MM.1S (cell line): Measurements from ENCODE around the gene NPHP1.

Source experiments
- DNase-seq: peaks from one replicate; pipeline ENCODE4 v3.0.0-alpha.2; 2015
- H2AFZ ChIP-seq: fragments of 300-600 bp; sonication (generic); 2 replicates; pipeline ENCODE4 v1.6.0; 2016; ENCODE audit warnings: antibody characterized with exemption, low read length
- H3F3A ChIP-seq: fragments of 300-600 bp; sonication (generic); 2 replicates; pipeline ENCODE4 v1.6.1; 2016; ENCODE audit warnings: mild to moderate bottlenecking, antibody characterized with exemption, low read length, moderate library complexity, mixed read lengths; ENCODE audit not compliant: insufficient read depth
- H3K27ac ChIP-seq: fragments of 300-600 bp; sonication (generic); 2 replicates; pipeline ENCODE4 v1.5.1; 2016; ENCODE audit warnings: mild to moderate bottlenecking, low read length
- H3K27me3 ChIP-seq: fragments of 300-600 bp; sonication (generic); replicated peaks from 2 replicates; pipeline ENCODE4 v1.6.0; 2016; ENCODE audit warnings: low read length; ENCODE audit not compliant: insufficient read depth
- H3K36me3 ChIP-seq: fragments of 300-600 bp; sonication (generic); replicated peaks from 2 replicates; pipeline ENCODE4 v1.6.1; 2016; ENCODE audit warnings: mild to moderate bottlenecking, low read length, mixed read lengths; ENCODE audit not compliant: insufficient read depth
- H3K4me1 ChIP-seq: fragments of 300-600 bp; sonication (generic); 2 replicates; pipeline ENCODE4 v1.6.1; 2016; ENCODE audit warnings: low read length, mixed read lengths
- H3K4me2 ChIP-seq: fragments of 300-600 bp; sonication (generic); 2 replicates; pipeline ENCODE4 v1.6.0; 2016; ENCODE audit warnings: low read depth, low read length
- H3K4me3 ChIP-seq: fragments of 300-600 bp; sonication (generic); 2 replicates; pipeline ENCODE4 v1.5.1; 2016; ENCODE audit warnings: low read length, mixed read lengths
- H3K79me2 ChIP-seq: fragments of 300-600 bp; sonication (generic); 2 replicates; pipeline ENCODE4 v1.6.1; 2016; ENCODE audit warnings: mixed run types, low read length, mixed read lengths
- H3K9ac ChIP-seq: fragments of 300-600 bp; sonication (generic); 2 replicates; pipeline ENCODE4 v1.6.1; 2016; ENCODE audit warnings: low read length, mixed read lengths
- H3K9me2 ChIP-seq: fragments of 300-600 bp; sonication (generic); replicated peaks from 2 replicates; pipeline ENCODE4 v1.6.1; 2016; ENCODE audit warnings: mild to moderate bottlenecking, low read length, mixed read lengths; ENCODE audit not compliant: insufficient read depth
- H3K9me3 ChIP-seq: fragments of 300-600 bp; sonication (generic); replicated peaks from 2 replicates; pipeline ENCODE4 v1.6.1; 2016; ENCODE audit warnings: mild to moderate bottlenecking, low read length, mixed read lengths; ENCODE audit not compliant: insufficient read depth
- H4K20me1 ChIP-seq: fragments of 300-600 bp; sonication (generic); 2 replicates; pipeline ENCODE4 v1.6.1; 2016; ENCODE audit warnings: mild to moderate bottlenecking, low read length, moderate library complexity, mixed read lengths; ENCODE audit not compliant: insufficient read depth
- EZH2 ChIP-seq: fragments of 300-600 bp; sonication (generic); optimal IDR thresholded peaks from 2 replicates; pipeline ENCODE3; 2017; ENCODE audit warnings: low read depth, mild to moderate bottlenecking, antibody characterized with exemption, low read length, mixed read lengths
- EZH2phosphoT487 ChIP-seq: fragments of 300-600 bp; sonication (generic); IDR thresholded peaks from 2 replicates; pipeline ENCODE4 v1.6.1; 2018; ENCODE audit warnings: antibody characterized with exemption, low read length
- TF ChIP-seq, protein P1 (sequence below): fragments of 300-600 bp; sonication (generic); IDR thresholded peaks from 2 replicates; pipeline ENCODE4 v1.5.1; 2016; ENCODE audit warnings: antibody characterized with exemption, low read length, mixed read lengths

The NPHP1 gene

DNA sequence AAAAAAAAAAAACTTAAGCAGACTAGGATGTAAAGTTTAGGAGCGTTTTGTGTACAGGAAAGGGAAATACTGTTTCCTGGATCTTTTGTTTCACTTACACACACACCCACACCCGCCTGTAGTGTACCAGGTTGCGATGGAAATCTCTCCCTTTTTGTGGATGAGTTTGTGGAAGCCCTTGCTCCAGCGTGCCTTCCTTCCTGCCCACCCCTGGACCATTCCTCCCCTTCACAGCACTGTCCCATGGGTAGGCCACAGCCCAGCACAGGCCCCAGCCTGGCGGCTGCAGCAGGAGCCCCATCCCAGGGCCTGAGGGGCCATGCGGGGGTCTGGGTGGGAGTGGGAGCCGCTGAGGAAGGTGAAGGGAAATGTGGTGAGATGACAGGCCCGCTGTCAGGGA is 104.3 kb downstream of the NPHP1 start:
- Histone ChIP-seq H3K4me1 (no peaks in the 10 kb centered on the region), H3K4me3 (no peak overlapping the region), H3K9me3 (no peaks in the 10 kb centered on the region), H3K36me3 (no peaks in the 10 kb centered on the region), H3K27me3 (no peaks in the 10 kb centered on the region), H4K20me1 (no peaks in the 10 kb centered on the region), H2AFZ (no peak overlapping the region), H3K9ac (no peak overlapping the region), H3K4me2 (no peak overlapping the region), H3K27ac (no peak overlapping the region), H3F3A (no peaks in the 10 kb centered on the region), H3K79me2 (no peaks in the 10 kb centered on the region), H3K9me2 (no peaks in the 10 kb centered on the region)
- no peak for DNase-seq
- TF ChIP-seq EZH2phosphoT487 (no peak), EZH2 (no peak)
- TF ChIP-seq, protein P1, sequence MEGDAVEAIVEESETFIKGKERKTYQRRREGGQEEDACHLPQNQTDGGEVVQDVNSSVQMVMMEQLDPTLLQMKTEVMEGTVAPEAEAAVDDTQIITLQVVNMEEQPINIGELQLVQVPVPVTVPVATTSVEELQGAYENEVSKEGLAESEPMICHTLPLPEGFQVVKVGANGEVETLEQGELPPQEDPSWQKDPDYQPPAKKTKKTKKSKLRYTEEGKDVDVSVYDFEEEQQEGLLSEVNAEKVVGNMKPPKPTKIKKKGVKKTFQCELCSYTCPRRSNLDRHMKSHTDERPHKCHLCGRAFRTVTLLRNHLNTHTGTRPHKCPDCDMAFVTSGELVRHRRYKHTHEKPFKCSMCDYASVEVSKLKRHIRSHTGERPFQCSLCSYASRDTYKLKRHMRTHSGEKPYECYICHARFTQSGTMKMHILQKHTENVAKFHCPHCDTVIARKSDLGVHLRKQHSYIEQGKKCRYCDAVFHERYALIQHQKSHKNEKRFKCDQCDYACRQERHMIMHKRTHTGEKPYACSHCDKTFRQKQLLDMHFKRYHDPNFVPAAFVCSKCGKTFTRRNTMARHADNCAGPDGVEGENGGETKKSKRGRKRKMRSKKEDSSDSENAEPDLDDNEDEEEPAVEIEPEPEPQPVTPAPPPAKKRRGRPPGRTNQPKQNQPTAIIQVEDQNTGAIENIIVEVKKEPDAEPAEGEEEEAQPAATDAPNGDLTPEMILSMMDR, result no peak

DNA sequence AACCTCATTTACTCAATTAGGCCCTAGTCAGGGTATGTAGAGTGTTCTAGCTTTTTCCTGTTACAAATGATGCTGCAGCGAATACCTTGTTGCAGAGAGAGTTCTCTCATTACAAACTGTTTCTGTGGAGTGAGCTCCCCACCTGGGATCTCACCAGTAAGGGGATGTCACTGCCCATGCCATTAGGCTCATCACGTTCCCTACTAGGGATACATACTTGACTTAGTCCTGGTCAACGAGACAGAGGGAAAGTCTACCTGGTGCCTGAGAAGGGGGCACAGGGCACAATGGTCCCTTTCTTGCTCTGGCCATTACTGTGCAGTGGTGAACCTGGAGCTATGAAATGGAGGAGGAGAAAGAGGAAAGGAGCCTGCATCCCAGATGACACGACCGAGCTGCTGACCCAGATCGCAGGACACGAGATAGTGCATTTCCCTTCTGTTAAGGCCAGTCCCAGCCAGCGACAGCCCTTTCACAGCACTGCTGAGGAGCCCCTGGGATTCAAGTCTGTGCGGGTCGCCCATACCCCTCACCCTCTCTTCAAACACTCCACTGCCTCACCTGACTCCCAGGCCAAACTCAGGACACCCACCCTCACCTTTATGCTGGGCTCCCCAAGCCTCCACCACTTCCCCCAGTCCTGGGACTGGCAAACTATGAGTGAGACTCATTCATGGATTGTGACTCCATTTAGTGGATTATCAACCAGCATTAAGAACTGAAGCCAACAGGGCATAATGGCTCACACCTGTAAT is 105.2 kb downstream of the NPHP1 start:
- TF ChIP-seq, protein P1, result no peak
- H3K4me2 ChIP-seq, result no peak overlapping the region
- no peaks in the 10 kb centered on the region for H3K4me1 ChIP-seq
- no peaks in the 10 kb centered on the region for H3K9me2 ChIP-seq
- no peak overlapping the region for H3K9ac ChIP-seq
- no peak overlapping the region for H2AFZ ChIP-seq
- no peaks in the 10 kb centered on the region for H3K27me3 ChIP-seq
- H3K36me3 ChIP-seq, result no peaks in the 10 kb centered on the region
- no peaks in the 10 kb centered on the region for H3K9me3 ChIP-seq
- no peak for DNase-seq
- no peaks in the 10 kb centered on the region for H3K79me2 ChIP-seq
- H3F3A ChIP-seq, result no peaks in the 10 kb centered on the region
- H3K27ac ChIP-seq, result no peak overlapping the region
- no peak overlapping the region for H3K4me3 ChIP-seq
- H4K20me1 ChIP-seq, result no peaks in the 10 kb centered on the region

DNA sequence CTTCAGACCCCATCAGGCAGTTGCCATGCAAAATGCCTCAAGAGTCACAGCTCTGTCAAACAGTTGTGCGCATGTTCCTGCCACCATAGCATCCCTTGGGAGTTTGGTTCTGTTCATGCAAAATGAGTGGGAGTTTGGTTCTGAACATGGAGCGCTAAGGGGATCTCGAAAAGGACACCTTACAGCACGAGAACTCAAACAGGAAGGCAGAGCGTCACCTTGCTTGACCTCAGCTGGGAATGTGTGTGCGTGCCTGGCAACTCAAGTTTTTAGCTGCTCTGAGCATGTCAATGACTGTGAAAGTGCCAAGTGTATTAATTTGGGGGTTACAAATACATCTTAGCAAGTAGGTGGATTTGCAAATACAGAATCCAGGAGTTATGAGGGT is 105.8 kb downstream of the NPHP1 start:
- no peaks in the 10 kb centered on the region for H3F3A ChIP-seq
- H3K27ac ChIP-seq, result no peak overlapping the region
- H3K79me2 ChIP-seq, result no peaks in the 10 kb centered on the region
- H3K9me3 ChIP-seq, result no peaks in the 10 kb centered on the region
- H4K20me1 ChIP-seq, result no peaks in the 10 kb centered on the region
- TF ChIP-seq, protein P1, result no peak
- TF ChIP-seq EZH2phosphoT487 (no peak), EZH2 (no peak)
- no peak overlapping the region for H3K9ac ChIP-seq
- no peak overlapping the region for H3K4me2 ChIP-seq
- H3K9me2 ChIP-seq, result no peaks in the 10 kb centered on the region
- no peak overlapping the region for H3K4me3 ChIP-seq
- H2AFZ ChIP-seq, result no peak overlapping the region
- no peaks in the 10 kb centered on the region for H3K4me1 ChIP-seq
- no peaks in the 10 kb centered on the region for H3K27me3 ChIP-seq
- no peaks in the 10 kb centered on the region for H3K36me3 ChIP-seq
- DNase-seq, result no peak
